H54 (cell line): Measurements from ENCODE around the gene OPA1.

Experiments used
- DNase-seq: peaks from one replicate; pipeline ENCODE4 v3.0.0; 2011; ENCODE audit warnings: low spot score, mixed read lengths; ENCODE audit not compliant: insufficient read length
- FAIRE-seq: peaks from 3 replicates; lab custom pipeline; 2011; peaks lifted over from hg19 to GRCh38; lab: Jason Lieb, UNC
- POLR2A ChIP-seq: IDR thresholded peaks from 2 replicates; pipeline ENCODE4 v1.6.1; 2011; ENCODE audit warnings: low read depth, mild to moderate bottlenecking, low read length

Gene OPA1

GRCh38 chr3:193686665-193687483 lies 93.9 kb downstream of the OPA1 start:
- no peak for DNase-seq
- FAIRE-seq: peak; percentile 61
- TF ChIP-seq POLR2A: no peak

- no peak for TF ChIP-seq POLR2A
- peak; percentile 45 for FAIRE-seq
Observed at GRCh38 chr3:193688834-193689714, 96.1 kb downstream of the OPA1 start.

GRCh38 chr3:193693774-193694173 lies 100.8 kb downstream of the OPA1 start:
- DNase-seq: no peak
- TF ChIP-seq POLR2A: no peak
- FAIRE-seq: no peak

More at GRCh38 chr3:193688834-193689714, 96.1 kb downstream of the OPA1 start:
- DNase-seq: no peak

- FAIRE-seq: peak; percentile 53
- no peak for DNase-seq
- TF ChIP-seq POLR2A: no peak
Observed at GRCh38 chr3:193701953-193702635, 109.1 kb downstream of the OPA1 start.

GRCh38 chr3:193702967-193703366 lies 110.0 kb downstream of the OPA1 start:
- no peak for FAIRE-seq
- DNase-seq: no peak
- TF ChIP-seq POLR2A: no peak

GRCh38 chr3:193704431-193704830 lies 111.4 kb downstream of the OPA1 start:
- no peak for TF ChIP-seq POLR2A
- FAIRE-seq (no peak), DNase-seq (no peak)

- FAIRE-seq: no peak
- DNase-seq: no peak
- TF ChIP-seq POLR2A: no peak
Observed at GRCh38 chr3:193708270-193708669, 115.3 kb downstream of the OPA1 start.

- DNase-seq (no peak), FAIRE-seq (no peak)
- no peak for TF ChIP-seq POLR2A
Observed at GRCh38 chr3:193710286-193711165, 117.5 kb downstream of the OPA1 start.

GRCh38 chr3:193711166-193711485 lies 118.1 kb downstream of the OPA1 start:
- no peak for TF ChIP-seq POLR2A
- FAIRE-seq (no peak), DNase-seq (no peak)

- TF ChIP-seq POLR2A: no peak
- FAIRE-seq (no peak), DNase-seq (no peak)
Observed at GRCh38 chr3:193711523-193711963, 118.5 kb downstream of the OPA1 start.

- FAIRE-seq (no peak), DNase-seq (no peak)
- TF ChIP-seq POLR2A: no peak
Observed at GRCh38 chr3:193711964-193712598, 119.1 kb downstream of the OPA1 start.

GRCh38 chr3:193712938-193713337 lies 119.9 kb downstream of the OPA1 start:
- no peak for TF ChIP-seq POLR2A
- no peak for DNase-seq
- no peak for FAIRE-seq
